HuH-7 (cell line): ENCODE results near the gene ENPP3.

Experiments
- DNase-seq: peaks from one replicate; pipeline ENCODE4 v3.0.0; 2011; ENCODE audit warnings: low spot score

The ENPP3 gene

DNA sequence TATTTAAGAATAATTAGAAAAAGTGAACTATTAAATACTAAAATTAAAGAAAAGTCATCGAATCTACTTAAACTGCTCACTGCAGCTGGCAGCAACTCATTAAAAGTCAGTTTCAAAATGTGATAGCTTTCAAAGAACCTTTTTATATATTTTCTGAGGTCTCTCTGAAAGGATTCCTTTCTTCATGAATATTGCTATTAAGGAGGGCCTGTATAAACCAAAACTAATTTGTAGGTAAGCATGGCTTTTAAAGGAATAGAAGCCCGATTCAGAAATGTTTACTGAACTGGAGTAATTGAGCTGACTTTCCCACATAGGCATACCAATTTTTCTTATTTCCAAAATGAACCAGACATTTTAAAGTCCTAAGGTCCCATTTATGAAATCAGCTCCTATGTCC is 129.5 kb downstream of the ENPP3 start:
- no peak for DNase-seq

GRCh38 chr6:131768964-131769363 is 131.9 kb downstream of the ENPP3 start:
- no peak for DNase-seq

DNA sequence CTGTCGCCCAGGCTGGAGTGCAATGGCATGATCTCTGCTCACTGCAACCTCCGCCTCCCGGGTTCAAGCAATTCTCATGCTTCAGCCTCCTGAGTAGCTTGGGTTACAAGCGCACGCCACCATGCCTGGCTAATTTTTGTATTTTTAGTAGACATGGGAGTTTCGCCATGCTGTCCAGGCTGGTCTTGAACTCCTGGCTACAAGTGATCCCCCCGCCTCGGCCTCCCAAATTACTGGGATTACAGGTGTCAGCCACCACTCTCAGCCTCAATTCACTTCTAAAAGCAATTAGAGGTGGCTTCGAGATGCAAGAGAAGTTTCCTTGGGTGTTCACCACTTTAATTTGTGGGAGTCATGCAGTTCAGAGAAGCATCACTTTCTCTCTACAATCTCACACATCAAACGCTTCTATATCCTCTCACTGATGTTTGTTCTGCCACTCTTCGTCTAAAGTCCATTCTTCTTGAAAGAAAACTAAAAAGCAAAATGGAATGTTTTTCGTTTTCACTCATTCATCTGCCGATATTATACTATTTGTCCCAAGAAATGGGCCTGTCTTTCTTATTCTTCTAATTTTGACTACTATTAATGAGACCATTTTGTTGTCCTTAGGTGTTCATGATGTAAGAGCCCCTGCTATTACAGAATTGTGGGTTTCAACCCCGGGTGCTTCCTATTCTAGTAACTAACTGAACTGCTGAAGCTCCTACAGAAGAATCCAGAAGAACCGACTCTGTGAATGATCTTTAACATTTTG is 132.5 kb downstream of the ENPP3 start:
- no peak for DNase-seq

DNA sequence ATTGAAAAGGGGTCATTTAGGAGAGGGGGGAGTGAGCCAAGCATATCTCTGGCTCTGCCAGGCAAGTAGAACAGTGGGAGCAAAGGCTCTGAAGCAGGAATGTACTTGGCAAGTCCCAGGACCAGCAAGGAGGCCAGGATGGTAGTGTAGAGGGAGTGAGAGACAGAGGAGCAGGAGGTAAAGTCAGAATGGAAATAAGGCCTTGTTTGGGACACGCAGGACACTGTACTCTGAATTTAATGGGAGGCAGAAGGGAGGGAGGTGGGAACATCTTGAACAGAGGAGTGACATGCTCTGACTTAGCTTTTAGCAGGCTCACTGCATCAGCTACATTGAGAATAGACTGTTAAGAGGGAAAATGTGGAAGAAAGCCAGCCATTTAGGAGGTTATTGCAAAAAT is 133.7 kb downstream of the ENPP3 start:
- DNase-seq: no peak

- no peak for DNase-seq
Measured at GRCh38 chr6:131773284-131773950, 136.3 kb downstream of the ENPP3 start.

- DNase-seq: no peak
Measured at GRCh38 chr6:131775886-131776285, 138.8 kb downstream of the ENPP3 start.

DNA sequence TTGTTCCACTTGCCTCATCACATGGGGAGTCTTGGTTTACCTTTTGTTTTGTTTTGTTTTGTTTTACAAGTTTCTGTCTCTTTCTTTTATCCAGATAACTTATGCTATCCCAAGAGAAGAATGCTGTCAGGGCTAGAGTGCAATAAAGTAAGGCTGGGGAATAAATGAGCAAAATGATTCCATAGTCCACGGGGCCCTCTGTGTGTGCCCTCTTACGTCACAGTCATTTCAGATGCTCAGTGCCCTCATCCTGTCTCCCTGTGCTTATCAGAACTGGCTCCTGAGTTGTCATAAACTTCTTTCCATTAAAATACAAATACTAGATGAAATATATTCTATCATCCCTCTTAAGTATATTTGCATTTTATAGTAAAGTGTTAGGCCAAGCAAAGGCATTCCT is 139.9 kb downstream of the ENPP3 start:
- no peak for DNase-seq

DNA sequence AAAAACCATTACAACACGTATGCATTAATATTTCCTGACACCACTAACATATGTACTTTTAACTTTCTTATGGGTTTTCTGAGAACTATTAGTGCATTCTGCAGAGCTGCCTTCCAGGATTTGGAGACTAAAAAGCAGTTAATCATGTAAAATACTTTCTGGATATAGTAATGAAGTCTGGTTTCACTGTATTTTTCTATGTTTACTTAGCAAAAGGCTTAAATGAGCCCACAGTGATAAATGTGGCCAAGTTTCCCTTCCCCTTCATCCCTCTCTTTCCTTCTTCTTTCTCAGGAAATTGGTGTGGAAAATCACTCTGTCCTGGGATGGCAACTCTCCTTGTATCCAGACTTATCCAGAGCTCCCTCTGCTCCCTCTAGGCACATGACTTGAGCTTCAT is 141.1 kb downstream of the ENPP3 start:
- DNase-seq: no peak

GRCh38 chr6:131779304-131779703 is 142.2 kb downstream of the ENPP3 start:
- no peak for DNase-seq

- no peak for DNase-seq
Measured at GRCh38 chr6:131780600-131780999, 143.5 kb downstream of the ENPP3 start.

DNA sequence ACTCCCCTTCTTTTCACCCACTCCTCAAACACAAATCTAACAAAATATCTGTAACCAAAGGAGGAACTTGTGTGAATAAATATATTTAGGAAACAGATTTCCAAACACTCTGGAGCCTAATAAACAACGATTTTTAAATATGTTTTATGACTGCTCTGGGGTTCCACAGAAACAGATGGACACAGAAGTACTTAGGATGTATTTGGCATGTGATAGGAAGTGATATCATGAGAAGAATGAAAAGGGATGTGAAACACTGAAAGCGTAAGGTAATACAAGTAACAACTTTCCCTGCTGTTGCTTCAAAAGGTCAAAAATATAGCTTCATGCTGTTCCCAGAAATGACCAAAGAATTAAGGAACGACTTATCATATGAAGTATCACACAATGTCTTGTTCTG is 144.6 kb downstream of the ENPP3 start:
- no peak for DNase-seq

GRCh38 chr6:131782764-131783163 is 145.7 kb downstream of the ENPP3 start:
- no peak for DNase-seq

DNA sequence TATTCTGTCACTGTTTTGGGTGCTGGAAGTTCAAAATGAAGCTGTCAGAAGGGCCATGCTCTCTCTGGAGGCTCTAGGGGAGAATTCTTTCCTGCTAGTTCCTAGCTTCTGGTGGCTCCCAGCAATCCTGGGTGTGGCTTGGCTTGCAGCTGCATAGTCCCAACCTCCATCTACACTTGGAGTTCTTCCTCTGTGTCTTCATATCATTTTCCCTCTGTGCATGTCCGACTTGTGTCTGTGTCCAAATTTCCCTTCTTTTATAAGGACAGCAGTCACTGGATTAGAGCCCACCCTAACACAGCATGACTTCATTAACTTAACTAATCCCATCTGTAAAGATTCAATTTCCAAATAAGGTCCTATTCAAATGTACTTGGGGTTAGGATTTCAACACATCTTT is 147.5 kb downstream of the ENPP3 start:
- DNase-seq: no peak

DNA sequence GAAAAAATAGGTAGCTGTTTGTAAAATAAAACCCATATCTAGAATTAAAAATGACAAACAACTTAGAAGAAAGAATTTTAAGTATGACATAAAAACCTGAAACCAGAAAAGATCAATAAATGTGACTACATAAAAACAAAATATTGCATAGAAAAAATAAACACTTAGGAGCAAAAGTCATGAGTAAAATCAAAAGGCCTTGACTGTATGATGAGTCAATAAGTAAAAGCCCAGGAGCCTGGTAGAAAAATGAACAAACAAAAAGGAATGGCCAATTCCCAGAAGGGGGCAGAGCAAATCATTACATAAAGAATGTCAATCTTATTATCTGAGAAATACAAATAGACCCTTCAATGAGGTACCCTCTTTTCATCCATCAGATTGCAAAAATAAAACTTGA is 150.0 kb downstream of the ENPP3 start:
- no peak for DNase-seq

DNA sequence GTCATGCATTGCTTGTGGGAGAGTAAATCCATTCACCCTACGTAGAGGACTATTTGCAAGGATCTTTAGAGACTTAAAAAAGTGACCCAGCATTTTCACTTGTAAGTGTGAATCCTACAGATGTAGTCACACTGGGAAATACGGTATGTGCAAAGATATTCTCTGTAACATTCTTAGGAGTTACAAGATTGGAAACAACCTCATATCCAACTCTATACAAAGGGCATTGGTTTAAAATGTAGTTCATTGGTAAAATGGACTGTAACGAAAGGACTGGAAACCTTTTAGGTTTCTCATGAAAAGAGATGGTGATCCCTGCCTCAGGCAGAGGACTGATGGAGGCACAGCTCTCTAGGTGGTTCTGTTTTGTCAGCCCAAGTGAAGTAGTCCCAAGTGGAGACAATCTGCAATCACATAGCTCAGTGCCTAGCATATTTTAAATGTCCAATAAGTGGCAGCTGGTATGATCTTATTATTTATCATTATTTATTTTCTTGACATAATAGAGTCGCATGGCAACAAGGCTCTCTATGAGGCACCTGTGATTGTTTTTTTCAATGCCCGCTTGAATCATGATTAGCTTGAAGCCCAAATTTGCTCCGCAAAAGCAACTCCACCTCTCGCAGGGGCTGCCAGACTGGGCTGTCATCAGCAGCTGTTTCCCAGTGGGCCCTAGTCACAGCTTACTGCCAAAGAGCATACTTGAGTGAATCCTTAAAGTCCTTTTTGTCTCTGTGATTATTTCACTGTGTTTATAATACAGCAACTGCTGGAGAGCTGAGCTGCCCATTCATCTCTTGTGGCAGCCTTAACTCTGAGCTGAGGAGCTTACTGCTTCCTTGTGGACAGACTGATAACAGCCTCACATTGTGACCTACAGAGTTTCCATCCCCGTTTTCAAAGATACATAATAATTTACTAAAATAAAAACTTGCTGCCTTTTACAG is 150.9 kb downstream of the ENPP3 start:
- DNase-seq: no peak

- DNase-seq: no peak
Measured at GRCh38 chr6:131789219-131789618, 152.1 kb downstream of the ENPP3 start.

DNA sequence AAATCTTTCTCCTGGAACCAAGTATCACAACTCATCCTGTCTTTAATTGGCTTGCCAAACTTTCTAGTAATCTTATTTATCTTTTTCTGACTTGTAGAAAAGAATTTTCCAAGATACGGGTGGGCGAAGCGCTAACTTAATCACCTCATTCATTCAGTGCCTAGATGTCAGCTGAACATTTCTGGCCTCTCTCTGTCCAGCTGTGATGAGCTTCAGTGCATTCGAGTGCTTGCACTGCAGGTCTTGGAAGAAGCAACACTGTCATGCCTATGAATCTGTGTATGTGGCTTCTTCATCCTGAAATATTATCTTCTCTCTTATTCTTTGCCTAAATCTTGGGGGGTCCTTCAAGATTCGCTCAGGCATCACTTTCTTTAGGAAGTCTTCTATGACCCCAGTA is 154.4 kb downstream of the ENPP3 start:
- DNase-seq: no peak

DNA sequence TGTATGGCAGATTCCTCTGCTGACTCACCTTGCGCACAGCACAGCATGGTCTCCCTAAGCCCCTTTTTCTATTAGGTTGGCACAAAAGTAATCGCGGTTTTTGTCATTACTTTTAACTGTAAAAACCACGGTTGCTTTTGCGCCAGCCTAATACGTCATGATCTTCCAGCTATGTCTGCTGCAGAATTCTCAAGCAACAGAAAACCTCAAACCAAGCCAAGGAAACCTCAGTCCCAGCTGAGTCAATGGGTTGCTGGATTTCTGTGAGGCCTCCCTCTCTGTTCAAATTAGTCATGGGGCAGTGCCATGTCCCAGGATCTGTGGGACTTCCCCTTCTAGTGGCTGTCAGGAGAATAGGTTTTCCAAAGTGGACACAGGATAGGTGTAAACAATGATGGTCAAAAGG is 155.0 kb downstream of the ENPP3 start:
- DNase-seq: peak; percentile 37

DNA sequence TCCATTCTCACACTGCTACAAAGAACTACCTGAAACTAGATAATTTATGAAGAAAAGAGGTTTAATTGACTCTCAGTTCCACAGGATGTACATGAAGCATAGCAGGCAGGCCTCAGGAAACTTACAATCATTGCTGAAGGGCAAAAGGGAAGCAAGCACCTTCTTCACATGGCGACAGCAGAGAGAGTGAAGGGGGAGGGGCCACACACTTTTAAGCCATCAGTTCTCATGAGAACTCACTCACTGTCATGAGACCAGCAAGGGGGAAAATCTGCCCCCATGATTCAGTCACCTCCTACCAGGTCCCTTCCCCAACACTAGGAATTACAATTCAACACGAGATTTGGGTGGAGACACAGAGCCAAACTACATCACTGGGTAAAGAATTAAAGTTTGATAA is 158.3 kb downstream of the ENPP3 start:
- no peak for DNase-seq
